ENCODE results near the gene DPP6.

DPP6 gene

DNA sequence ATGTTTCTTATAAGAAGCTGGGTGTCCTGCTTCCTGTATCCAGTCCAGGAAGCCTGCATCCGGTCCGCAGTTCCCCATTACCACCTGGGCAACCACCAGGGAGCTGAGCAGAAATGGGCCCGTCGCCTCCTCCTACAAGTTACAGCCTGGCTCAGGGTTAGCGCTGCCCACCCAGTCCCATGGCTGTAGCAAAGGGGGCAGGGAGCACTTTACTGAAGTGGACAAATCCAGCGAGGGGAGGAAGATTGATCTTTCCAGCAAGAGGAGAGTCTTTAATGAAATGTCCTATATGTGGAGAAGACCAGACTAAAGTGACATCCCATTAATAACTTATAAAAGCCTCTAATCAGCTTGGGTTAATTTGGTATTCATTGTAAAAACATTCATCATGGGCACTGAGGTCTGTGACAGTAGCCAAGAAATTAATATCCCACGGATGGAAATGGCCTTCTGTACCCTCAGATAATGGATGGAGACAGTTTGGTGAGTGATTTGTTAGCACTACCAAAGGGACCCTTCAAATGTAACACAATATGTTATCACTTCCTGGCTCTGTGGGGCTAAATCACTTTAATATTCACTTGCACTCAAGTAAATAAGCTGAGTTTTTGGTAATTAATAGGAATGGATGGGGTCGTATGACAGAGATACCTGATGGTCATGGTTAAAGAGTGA, 627.3 kb downstream of the DPP6 start:
- no peak for DNase-seq

DNA sequence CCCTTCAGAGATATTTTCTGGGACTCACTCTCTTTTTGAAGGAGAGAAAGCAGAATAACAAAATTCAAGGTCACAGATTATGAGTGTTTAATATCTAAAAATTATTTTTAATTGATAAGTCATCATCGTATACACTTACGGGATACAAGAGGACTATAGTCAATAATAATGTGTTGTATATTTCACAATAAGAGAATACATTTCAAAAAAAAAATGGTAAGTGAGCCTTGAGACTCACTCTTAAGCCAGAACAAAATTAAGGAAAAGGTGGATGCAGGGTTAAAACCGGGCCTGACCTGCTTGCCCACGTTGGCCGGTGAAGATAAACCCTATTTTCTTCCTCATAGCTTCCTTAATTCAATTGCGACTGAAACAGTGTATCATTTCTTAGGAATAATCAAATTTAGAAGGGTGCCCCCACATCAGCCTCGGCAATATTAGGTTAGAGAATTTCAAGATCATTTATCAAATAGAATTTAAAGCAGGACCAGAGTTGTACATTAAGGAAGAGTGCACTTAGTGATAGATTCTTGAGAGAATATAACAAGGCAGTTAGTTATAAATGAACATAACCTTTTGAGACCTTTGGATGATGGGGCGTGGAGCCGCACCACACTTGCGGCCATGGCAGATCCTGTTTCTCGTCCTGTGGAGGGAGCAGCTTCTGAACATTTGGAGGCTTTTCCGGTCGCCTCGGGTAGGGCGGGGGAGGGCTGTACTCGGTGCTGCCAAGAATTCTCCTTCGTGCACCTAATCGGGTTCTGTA, 628.9 kb downstream of the DPP6 start:
- DNase-seq: no peak

DNA sequence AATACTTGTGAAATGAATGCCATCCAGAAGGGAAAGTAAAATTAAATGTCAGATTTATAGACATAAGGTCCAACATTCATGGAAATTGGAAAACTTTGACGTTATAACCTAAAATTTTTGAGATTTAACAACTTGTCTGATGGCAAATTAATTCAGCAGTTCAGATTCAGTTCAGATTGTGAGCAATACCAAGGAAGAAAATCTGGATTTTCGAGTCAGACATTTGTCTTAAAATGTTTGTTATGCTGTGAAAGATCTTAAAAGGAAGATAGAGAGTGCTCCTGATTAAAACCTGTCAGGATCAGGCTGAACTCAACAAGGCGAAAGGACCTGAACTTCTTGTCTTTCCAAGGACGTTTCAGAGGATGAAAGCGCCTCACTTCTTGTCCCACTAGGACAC, 629.8 kb downstream of the DPP6 start:
- DNase-seq: no peak

DNA sequence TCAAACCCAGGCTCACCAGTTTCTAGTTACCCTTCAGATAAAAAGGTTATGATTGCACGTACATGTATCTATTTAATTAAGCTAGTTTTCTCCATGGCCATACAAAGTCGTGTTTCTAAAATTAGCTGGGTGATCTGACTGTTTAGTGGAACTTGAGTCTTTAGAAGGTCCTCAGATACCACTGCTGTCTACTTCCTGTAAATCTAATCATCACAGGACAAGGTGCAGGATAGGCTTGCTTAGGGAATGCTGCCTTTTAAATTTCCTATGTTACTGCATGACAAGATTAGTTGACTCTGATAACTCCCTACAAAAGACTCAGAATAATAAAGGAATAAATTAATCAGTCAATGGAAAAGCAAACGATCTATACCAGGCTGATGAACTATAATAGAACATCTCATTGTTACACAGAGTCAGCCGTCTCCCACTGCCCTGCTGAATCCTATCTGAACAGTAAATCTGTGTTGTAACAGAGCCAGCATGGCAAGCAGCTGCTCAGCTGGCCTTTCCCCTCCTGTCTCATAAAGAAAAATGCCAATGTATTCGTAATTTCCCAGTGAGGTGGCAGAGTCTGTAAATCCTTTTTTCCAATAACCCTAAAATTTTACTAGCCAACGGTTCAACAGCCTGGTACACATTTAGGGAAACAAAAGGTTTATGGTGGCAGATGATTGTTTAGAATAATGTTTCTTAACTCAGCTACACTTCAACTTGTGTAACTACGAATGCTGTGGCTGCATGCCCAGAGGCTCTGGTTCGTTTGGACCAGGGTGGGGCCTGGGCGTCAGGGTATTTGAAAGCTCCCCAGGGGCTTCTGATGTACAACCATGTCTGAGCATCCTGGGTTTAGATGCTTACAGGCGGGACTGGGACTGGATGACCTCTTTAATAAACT, 632.7 kb downstream of the DPP6 start:
- no peak for DNase-seq

DNA sequence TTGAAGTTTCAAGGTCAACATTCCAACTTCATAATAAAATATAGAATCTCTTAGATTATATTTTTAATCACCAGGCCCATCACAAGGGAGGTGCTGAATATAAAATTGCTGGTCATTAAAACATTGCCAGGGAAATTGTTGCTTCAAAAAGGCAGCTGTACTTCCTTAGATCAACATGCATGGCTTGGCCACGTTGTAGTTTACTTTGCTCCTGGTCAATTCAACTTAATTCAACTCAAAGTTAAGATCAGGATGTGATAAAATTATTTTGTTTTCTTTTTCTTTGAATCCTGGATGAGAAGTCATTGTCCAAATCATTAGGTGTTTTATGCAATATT, 633.3 kb downstream of the DPP6 start:
- DNase-seq: no peak

DNA sequence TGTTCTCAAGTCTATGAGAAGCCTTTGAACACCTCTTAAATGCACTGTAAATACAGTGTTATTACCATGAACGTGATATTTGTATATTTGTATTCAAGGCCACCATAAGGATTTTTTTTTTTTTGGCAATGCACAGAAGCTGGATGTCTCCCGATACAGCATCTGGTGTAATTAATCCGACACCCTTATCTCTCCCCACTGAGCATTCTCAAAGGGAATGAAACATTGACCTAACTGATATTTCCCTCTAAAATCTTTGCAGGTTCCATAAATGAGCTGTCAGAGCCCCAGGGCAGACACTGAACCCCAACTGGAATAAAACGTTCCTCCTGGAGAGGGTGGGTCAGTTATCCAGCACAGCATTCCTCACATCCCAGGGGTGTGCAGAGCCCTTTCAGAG, 634.1 kb downstream of the DPP6 start:
- DNase-seq: no peak

DNA sequence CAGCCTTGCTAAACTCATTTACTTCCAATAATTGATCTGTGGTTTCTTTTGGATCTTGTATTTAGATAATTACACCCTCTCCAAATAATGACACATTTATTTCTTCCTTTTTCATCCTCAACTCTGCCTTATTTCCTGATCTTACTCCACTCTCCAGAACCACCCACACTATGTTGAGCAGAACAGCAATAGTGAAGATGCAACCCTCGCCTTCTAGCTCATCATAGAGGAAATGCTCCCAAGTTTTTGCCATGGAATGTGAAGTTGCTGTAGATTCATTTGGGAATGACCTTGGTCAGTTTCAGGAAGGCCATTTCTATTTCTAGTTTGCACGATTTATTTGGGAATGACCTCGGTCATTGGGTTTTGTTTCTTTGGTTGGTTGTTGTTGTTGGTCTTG, 636.8 kb downstream of the DPP6 start:
- no peak for DNase-seq

DNA sequence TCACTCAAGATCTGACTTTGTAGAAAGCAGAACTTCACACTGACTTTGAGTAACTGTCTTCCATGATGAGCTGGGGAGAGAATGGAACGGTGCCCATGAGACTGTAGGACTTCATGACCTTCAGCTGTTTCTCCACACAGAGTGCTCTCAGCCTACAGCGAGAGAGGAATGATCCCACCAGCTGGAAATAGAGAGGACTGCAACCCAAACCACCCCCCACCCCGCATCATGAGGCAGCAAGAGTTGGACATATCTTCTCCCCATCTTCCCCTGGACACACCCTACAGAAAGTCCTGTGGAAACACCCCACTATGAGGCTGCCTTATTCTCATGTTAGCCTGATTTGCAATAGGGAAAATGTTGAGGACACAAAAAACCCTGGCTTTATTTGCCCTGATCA, 638.2 kb downstream of the DPP6 start:
- DNase-seq: no peak

DNA sequence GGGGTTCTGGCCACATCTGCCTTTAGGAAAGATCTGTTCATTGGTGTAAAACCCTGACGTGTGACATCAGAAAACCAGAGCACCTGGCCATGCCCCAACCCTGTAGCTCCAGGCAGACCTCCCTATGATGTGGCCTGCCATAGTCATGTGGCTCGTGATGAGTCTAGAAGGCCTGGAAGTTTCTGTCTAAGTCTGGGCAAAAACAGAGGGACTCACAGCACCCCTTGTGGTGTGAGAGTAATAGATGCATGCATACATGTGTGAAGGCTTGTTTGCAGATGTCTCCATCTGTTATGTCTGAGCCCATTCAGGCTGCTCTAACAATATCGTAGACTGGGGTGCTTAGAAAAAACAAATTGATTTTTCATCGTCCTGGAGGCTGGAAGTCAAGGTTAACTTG, 641.5 kb downstream of the DPP6 start:
- no peak for DNase-seq

DNA sequence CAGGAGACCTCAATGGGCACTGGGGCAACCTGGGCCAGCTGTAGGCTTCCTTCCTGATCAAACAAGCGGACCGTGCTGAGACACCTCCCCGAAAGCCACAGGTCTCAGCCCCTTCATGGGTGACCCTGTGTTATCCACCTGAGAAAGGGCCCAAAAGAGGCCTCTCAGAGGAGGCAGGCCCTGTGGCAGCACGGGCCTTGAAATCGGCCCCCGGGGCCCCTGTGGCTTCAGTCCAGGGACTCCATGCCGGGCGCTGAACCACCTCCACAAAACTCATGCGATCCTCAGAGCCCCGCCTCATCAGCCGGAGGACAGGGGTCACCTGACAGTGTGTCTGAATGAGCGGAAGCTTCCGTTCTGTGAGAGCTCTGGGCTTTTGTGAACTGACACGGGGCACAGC, 643.6 kb downstream of the DPP6 start:
- no peak for DNase-seq

DNA sequence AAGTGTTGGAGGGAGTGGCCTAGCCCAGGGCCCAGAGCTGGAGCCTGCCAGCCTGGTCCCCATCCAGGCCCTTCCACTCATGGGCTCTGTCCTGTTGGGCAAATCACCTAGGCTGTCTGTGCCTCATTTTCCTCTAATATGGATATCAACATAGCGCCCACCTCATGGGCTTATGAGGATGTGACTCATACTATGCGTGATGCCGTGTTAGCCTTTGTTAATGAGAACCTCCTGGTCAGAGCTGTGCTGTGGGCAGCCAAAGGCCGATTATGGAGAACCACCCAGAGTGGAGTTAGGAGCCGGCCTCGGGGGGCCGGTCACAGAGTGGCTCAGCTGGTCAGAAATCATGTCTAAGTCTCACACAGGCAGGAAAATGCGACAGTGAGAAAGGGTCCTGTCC, 644.4 kb downstream of the DPP6 start:
- DNase-seq: no peak

DNA sequence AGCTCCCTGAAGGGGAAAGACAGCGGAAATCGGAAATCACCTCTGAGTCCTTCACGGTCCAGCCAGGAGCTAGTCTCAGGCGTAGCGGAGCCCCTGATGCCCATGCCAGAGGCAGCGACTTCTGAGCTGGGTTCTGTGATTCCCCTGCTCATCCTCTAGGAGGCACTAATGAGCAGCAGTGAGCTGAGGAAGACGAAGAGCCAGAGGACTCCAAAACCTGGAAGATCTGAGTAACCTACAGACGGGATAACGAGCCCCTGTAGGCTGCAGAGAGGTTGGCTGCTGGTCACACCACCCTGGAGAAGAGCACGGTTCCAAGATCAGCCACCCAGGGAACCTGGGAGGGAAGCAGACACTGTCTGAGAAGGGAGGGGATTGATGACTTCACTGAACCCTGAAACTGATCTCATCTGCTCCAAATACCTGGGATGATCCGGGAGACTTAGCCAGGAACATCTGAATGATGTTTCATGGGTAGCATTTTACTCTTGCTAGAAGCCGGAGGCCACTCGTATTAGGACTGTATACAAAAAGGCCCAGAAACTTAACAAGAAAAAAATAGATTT, 646.6 kb downstream of the DPP6 start:
- DNase-seq: no peak

DNA sequence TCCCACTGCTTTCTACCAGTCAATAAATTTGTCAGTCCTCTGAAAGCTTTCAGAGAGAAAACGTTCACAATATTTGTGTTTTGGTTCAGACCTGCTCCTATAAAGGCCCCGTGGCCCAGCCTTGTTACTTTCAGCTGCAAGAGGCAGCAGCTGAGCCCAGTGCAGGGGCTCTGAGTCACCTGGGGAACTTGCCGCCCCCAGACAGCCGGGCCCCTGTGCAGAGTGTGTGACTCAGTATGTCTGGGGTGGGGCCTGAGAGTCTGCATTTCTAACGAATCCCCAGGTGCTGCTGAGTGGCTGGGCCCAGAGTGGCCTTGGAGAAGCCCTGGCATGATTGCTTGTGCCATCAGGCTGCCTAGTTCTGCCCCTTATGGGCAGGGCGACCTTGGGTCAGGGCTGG, 647.2 kb downstream of the DPP6 start:
- DNase-seq: no peak

DNA sequence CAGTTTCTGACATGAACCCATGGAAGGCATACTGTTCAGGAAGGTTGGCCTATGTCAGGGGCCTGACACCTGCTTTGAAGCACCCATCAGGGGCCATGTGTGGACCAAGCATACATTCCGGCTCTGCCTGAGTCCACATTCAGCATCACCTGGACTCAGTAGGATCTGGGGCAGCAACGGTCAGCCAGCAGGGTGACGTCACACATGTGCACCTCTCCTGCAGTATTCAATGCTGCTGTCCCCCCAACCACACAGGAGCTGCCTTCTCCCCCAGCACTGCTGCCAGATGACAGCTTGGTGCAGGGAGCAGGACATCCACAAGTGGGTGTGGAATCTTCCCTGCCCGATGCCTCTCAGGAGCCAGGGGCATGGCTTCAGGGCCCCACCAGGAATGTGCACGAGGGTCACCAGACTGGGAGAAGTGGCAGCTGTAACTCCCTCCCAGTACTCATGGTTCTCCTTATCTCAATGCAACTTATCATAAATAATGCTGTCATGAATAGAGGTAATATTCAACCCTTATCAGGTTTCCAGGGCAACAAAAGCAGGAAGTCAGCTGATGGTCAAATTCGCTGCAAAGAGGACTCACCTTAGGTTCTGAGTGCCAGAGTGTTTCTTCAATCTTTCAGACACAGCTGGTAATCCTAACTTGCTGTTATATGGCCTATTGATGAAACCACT, 657.8 kb downstream of the DPP6 start:
- no peak for DNase-seq

DNA sequence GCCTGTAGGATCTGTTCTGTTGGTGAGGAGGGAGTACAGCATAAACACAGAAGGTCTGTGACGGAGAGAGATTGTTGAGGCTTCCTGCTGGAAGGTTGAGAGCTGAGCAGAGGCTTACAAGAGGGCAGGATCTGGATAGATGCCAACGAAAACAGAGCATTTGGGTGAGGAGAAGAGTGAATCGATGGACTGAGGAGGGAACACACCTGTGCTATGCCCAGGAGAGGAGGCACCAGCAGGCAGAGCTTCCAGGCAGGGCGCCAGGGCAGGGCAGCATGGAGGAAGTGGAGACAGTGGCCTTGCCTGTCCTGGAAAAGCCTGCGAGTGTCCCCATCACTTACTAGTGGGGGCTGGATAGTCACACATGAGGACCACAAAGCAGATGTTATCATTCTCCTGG, 667.8 kb downstream of the DPP6 start:
- no peak for DNase-seq

DNA sequence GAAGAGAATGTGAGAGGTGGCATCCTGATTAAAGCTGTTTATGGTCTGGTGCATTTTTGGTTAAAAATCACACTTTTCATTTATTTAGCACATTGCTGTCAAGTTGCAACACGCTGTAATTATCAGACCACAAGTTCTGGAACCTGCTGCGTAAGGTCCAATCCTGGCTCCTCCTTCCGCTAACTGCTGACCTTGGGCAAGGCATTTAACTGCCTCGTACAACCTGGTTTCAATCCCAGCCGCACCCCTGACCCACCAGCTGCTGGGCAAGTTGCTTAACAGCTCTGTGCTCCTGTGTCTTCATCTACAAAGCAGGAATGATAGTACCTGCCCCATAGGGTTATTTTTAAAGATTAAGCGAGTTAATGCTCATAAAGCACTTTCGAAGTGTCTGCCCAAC, 668.9 kb downstream of the DPP6 start:
- no peak for DNase-seq

DNA sequence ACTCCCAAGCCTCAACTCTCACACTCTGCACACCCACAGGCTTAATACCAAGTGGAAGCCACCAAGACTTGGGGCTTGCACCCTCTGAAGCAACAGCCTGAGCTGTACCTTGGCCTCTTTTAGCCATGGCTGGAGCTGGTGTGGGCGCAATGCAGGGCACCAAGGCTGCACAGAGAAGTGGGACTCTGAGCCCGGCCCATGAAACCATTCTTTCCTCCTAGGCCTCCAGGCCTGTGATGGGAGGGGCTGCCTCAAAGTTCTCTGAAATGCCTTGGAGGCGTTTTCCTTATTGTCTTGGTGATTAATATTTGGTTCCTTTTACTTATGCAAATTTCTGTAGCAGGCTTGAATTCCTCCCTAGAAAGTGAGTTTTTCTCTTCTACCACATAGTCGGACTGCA, 674.2 kb downstream of the DPP6 start:
- no peak for DNase-seq

DNA sequence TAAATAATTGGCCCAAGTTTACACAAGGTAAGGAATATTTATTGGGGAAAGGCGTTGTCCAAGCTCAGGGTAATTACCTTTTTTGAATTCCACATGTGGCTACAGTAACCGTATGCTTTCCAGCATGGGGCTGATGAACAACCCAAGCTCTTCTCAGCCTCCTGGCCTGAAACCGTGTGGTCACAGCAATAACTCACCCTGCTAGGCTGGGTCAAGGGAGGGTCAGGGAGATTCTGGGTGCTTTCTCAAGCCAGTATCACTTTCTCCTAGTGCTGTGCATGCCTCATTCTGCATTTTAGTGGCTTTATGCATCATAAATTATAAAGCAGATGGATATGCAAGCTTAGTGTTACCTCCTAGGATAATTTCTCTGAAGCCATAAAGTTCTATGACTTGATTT, 676.9 kb downstream of the DPP6 start:
- DNase-seq: no peak

DNA sequence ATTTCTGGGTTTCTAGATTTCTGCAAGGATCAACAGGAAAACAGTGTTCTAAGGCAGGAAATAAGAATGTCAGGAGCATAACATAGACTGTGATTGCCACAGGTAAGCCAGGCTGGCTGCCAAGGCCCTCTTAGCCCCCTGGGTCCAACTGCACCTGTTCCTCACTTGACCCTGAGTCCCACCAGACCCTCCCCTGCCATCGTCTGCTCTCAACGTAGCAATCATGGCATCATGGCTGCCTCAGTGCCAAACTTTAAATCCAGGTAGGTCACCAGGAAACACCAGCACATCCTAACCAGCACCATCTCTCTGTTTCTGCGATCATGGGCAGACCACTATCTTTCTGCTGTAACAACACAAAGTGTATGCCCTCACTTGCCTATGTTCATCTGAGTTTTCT, 683.6 kb downstream of the DPP6 start:
- no peak for DNase-seq

DNA sequence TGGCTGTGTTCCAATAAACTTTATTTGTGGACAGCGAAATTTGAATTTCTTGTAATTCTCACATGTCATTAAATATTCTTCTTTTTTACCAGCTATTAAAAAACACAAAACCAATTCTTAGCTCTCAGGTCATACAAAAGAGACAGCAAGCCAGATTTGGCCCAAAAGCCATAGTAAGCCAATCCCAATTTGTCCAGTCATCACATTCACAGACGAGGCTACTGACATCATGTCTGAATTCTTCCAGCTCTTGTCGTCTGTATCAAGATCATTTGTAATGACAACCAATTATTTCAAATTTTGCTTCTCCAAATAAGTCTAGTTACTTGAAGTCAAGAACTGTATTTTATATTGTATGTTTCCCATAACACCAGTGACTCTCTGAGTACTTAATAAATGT, 684.2 kb downstream of the DPP6 start:
- no peak for DNase-seq

DNA sequence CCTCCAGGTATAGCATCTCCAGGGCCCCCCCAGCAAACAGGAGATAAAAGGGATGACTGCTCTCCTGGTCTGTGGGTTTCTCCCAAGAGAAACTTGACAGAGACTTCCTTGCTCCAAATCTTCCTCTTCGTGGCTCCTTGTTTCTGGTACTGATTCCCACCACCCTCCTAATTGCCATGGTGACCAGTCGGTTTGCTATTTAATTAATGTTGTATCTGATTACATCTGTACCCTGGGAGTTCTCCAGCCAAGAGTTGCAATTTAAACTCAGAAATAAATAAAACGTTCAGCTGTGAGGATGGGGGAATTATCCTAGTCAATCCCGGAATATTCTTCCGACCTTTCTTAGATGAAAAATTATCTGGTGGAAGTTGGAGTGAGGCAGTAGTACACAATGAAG, 686.0 kb downstream of the DPP6 start:
- DNase-seq: no peak

DNA sequence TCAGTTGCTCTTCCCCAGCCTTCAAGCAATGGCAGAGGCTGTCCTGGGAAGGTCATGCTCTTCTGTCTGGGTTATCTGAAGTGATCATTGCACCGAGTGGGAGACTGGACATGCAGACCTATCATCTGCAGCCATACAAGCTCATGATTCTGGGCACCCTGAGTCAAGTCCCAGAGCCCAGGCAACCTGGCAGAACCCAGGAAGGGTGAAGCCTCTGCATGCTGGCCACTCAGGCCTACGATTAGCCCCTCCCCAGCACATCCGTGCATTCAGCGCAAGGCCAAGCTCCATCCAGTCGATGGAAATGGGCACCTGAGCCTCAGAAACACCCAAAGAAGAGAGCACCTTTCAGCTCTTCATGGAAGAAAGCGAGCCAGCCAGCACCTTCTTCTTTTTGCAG, 688.9 kb downstream of the DPP6 start:
- no peak for DNase-seq

DNA sequence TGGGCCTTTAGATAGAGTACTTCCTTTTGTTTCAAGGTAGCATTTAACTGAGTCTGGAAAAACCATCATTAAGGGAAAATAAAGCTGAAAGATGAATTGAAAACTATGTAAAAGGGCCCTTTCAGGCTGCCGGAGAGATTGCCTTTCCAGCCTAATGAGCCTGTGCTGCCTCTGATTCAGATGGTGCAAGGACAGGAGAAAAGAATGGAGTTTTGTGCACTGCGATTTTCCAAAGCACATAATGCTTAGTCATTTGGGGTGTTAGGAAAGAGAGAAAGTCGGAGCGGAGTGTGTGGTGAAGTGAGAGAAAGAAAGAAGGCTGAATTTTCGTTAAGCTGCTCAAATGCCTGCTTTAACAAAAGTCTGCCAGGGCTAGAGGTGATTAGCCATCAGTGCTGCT, 691.0 kb downstream of the DPP6 start:
- DNase-seq: no peak

All from NCI-H1930 (cell line).